Measurements from ENCODE around the gene KCNMA1. TPM values are rescaled to one million over a fixed set of nuclear protein-coding genes. Genes with fewer than 3 reads are reported as not detected.

Gene KCNMA1
- total RNA-seq, 3 donors from 2014 or later (not counting 1 experiment from before 2014, with no cell fraction given), result 0.40 to 1.8 (median 0.63) TPM

DNA sequence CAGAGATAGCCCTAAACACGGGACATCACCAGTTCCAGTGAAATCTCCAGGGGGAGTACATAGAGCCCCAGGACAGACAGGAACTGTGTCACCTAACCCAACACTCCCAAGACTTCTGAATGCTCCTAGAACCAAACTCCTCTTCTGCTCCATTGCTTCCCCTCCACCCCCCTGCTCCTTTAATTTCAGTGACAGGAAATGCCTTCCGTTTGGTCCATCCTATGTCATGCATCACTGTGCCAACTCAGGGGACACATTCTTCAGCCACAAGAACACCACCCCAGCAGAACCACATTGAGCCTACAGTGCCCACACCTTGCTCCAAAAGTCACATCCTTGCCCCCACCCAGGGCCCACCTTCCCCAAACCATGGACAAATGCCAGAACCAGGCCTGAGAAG lies 100.5 kb downstream of the KCNMA1 start:
- intact Hi-C loops (cut with micrococcal nuclease), result no loop called here
- Mint-ChIP-seq H3K9me3 (peaks cover 0 to 3% of the 10 kb centered on the region in 2 donors), H3K27me3 (ENCODE audit: low read depth in 2 of 2) (peaks cover 10 to 11% of the 10 kb centered on the region in 2 donors), H3K4me1 (no peaks in the 10 kb centered on the region), H3K36me3 (no peaks in the 10 kb centered on the region), H3K27ac (no peak overlapping the region), H3K4me3 (no peak overlapping the region)
- H3K9me3 ChIP-seq (ENCODE audit: control insufficient read depth, insufficient read depth, low read length), result no peaks in the 10 kb centered on the region
- 66% methylated on average over 2 of the region's 2 CpGs for whole genome bisulfite sequencing (ENCODE audit: insufficient coverage)
- H3K4me1 ChIP-seq (ENCODE audit: control insufficient read depth, insufficient read depth, low read length), result no peaks in the 10 kb centered on the region
- DNase-seq, result no peak
- no peaks in the 10 kb centered on the region for H3K36me3 ChIP-seq (ENCODE audit: control insufficient read depth, insufficient read depth, low read length)
- H3K4me3 ChIP-seq (ENCODE audit: low read length), result no peak overlapping the region
- H3K27me3 ChIP-seq (ENCODE audit: control insufficient read depth, insufficient read depth, low read length), result no peaks in the 10 kb centered on the region
- H3K27ac ChIP-seq (ENCODE audit: low read length), result no peak overlapping the region
- TF ChIP-seq, protein P1, sequence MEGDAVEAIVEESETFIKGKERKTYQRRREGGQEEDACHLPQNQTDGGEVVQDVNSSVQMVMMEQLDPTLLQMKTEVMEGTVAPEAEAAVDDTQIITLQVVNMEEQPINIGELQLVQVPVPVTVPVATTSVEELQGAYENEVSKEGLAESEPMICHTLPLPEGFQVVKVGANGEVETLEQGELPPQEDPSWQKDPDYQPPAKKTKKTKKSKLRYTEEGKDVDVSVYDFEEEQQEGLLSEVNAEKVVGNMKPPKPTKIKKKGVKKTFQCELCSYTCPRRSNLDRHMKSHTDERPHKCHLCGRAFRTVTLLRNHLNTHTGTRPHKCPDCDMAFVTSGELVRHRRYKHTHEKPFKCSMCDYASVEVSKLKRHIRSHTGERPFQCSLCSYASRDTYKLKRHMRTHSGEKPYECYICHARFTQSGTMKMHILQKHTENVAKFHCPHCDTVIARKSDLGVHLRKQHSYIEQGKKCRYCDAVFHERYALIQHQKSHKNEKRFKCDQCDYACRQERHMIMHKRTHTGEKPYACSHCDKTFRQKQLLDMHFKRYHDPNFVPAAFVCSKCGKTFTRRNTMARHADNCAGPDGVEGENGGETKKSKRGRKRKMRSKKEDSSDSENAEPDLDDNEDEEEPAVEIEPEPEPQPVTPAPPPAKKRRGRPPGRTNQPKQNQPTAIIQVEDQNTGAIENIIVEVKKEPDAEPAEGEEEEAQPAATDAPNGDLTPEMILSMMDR (IDR thresholded peaks at IDR 0.05), result no peak
- no peak for ATAC-seq

DNA sequence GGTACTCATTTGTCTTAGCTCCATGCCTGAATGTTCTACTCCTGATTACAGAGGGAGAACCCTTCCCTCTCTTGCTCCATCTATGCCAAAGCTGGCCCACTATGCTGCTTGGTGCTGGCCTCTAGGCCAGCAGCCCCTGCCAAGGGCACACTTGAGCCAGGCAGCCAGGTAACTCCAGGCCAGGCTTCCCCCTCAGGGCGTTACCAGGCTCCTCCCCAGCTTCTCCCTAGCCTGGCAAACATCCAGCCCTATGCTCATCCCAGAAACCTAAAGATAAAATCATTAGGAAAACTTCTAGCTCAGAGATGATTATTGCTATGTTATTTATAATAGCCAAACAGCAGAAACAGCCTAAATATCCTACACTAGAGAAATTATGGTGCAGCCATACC lies 103.7 kb downstream of the KCNMA1 start:
- intact Hi-C loops (cut with micrococcal nuclease), result no loop called here
- WGBS (ENCODE audit: insufficient coverage), result 64% methylated on average over 1 of the region's 1 CpG
- Histone ChIP-seq H3K27me3 (ENCODE audit: control insufficient read depth, insufficient read depth, low read length) (no peaks in the 10 kb centered on the region), H3K4me1 (ENCODE audit: control insufficient read depth, insufficient read depth, low read length) (no peaks in the 10 kb centered on the region), H3K36me3 (ENCODE audit: control insufficient read depth, insufficient read depth, low read length) (no peaks in the 10 kb centered on the region), H3K4me3 (ENCODE audit: low read length) (no peak overlapping the region), H3K9me3 (ENCODE audit: control insufficient read depth, insufficient read depth, low read length) (no peaks in the 10 kb centered on the region), H3K27ac (ENCODE audit: low read length) (no peak overlapping the region)
- H3K27me3 Mint-ChIP-seq (ENCODE audit: low read depth in 2 of 2), result peaks cover 12 to 17% of the 10 kb centered on the region in 2 donors
- no peak for ATAC-seq
- no peaks in the 10 kb centered on the region for H3K4me1 Mint-ChIP-seq
- H3K36me3 Mint-ChIP-seq, result no peaks in the 10 kb centered on the region
- no peak overlapping the region for H3K27ac Mint-ChIP-seq
- DNase-seq, result no peak
- no peak overlapping the region for H3K4me3 Mint-ChIP-seq
- H3K9me3 Mint-ChIP-seq, result no peaks in the 10 kb centered on the region
- TF ChIP-seq, protein P1 (IDR thresholded peaks at IDR 0.05), result no peak

DNA sequence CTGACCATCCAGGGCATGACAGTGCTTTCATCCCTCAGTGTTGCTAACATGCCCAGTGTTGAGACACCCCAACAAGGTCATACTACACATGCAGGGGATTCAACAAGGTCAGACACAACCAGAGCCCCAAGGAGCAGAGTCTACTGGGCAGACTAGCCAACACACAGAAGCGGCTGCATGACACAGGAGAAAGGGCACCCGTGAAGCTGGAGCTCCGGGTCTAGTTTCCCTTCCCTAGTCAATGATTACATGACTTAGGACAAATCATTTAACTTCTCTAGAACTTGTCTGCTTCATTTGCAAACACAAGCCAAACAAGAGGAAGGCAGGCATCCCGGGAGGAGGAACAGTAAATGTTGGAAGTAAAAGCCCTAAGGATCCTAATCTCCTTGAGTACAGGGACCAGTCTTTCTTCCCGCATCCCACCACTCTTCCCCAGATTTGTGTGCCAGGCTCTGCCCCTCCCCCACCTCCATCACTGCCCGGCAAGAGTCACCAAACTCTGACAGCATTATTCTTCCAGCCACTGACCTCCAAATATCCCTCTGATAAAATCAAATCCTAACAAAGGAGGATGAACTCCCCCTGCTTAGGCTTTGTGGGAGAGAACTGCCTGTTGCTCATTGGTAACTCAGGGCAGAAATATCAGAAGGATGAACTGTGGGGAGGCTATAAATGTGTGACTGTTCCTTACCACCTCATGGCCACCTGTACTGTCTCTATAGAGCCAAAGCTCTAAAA lies 104.3 kb downstream of the KCNMA1 start:
- no peaks in the 10 kb centered on the region for H3K9me3 ChIP-seq (ENCODE audit: control insufficient read depth, insufficient read depth, low read length)
- DNase-seq (no peak), ATAC-seq (no peak)
- Mint-ChIP-seq H3K27me3 (ENCODE audit: low read depth in 2 of 2) (peaks cover 12 to 17% of the 10 kb centered on the region in 2 donors), H3K9me3 (no peaks in the 10 kb centered on the region), H3K4me1 (no peaks in the 10 kb centered on the region), H3K4me3 (no peak overlapping the region), H3K36me3 (no peaks in the 10 kb centered on the region), H3K27ac (no peak overlapping the region)
- H3K4me3 ChIP-seq (ENCODE audit: low read length), result no peak overlapping the region
- H3K4me1 ChIP-seq (ENCODE audit: control insufficient read depth, insufficient read depth, low read length), result no peaks in the 10 kb centered on the region
- TF ChIP-seq, protein P1 (IDR thresholded peaks at IDR 0.05), result no peak
- intact Hi-C loops (cut with micrococcal nuclease), result no loop called here
- no peak overlapping the region for H3K27ac ChIP-seq (ENCODE audit: low read length)
- 80% methylated on average over 6 of the region's 6 CpGs for WGBS (ENCODE audit: insufficient coverage)
- H3K36me3 ChIP-seq (ENCODE audit: control insufficient read depth, insufficient read depth, low read length), result no peaks in the 10 kb centered on the region
- H3K27me3 ChIP-seq (ENCODE audit: control insufficient read depth, insufficient read depth, low read length), result no peaks in the 10 kb centered on the region

- Histone ChIP-seq H3K36me3 (ENCODE audit: control insufficient read depth, insufficient read depth, low read length) (no peaks in the 10 kb centered on the region), H3K27ac (ENCODE audit: low read length) (no peak overlapping the region), H3K9me3 (ENCODE audit: control insufficient read depth, insufficient read depth, low read length) (no peaks in the 10 kb centered on the region), H3K27me3 (ENCODE audit: control insufficient read depth, insufficient read depth, low read length) (no peaks in the 10 kb centered on the region), H3K4me1 (ENCODE audit: control insufficient read depth, insufficient read depth, low read length) (no peaks in the 10 kb centered on the region), H3K4me3 (ENCODE audit: low read length) (no peak overlapping the region)
- DNase-seq (no peak), ATAC-seq (no peak)
- H3K27ac Mint-ChIP-seq, result no peak overlapping the region
- peaks cover 12 to 17% of the 10 kb centered on the region in 2 donors for H3K27me3 Mint-ChIP-seq (ENCODE audit: low read depth in 2 of 2)
- H3K4me1 Mint-ChIP-seq, result no peaks in the 10 kb centered on the region
- 83% methylated on average over 10 of the region's 12 CpGs for WGBS (ENCODE audit: insufficient coverage)
- no peaks in the 10 kb centered on the region for H3K36me3 Mint-ChIP-seq
- H3K4me3 Mint-ChIP-seq, result no peak overlapping the region
- TF ChIP-seq, protein P1 (IDR thresholded peaks at IDR 0.05), result no peak
- no peaks in the 10 kb centered on the region for H3K9me3 Mint-ChIP-seq
- intact Hi-C loops (cut with micrococcal nuclease), result no loop called here
Measured at GRCh38 chr10:77532068-77532467, 105.5 kb downstream of the KCNMA1 start.
